IPS-18c (cell line): ENCODE data around the gene ARHGEF4.
"Not testable (repeated sequence)": the region's sequence is repeated elsewhere in the genome, so short reads cannot be mapped to it uniquely, and the experiment has no call there.

Experiments
- H3K4me3 ChIP-seq: 2 replicates; pipeline ENCODE4 v1.7.0; 2013; ENCODE audit warnings: low read depth, mild to moderate bottlenecking, low read length, moderate library complexity; ENCODE audit not compliant: insufficient read depth
- H3K9me3 ChIP-seq: one replicate; pipeline ENCODE4 v1.6.1; 2013; ENCODE audit warnings: mild to moderate bottlenecking, low read length, moderate library complexity; ENCODE audit not compliant: control insufficient read depth, insufficient read depth

The ARHGEF4 gene

DNA sequence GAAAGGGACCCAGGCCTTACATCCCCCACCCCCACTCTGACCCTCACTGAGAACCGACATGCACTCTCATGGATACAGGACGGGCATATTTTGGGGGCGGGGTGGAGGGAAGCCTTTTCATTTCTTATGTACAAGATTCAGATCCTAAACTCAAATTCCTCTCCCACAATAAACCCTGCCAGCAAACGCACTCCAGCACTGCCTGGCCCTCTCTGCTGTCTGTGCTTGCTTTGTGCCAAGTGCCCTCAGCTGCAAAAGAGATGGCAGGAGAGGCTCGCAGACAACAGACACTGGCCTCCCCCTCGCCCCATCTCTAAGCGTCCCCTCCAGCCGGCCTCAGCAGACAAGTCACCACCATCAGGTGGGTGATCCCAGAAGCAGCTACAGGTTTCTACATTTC, 214.2 kb downstream of the ARHGEF4 start:
- no peak overlapping the region for H3K4me3 ChIP-seq

DNA sequence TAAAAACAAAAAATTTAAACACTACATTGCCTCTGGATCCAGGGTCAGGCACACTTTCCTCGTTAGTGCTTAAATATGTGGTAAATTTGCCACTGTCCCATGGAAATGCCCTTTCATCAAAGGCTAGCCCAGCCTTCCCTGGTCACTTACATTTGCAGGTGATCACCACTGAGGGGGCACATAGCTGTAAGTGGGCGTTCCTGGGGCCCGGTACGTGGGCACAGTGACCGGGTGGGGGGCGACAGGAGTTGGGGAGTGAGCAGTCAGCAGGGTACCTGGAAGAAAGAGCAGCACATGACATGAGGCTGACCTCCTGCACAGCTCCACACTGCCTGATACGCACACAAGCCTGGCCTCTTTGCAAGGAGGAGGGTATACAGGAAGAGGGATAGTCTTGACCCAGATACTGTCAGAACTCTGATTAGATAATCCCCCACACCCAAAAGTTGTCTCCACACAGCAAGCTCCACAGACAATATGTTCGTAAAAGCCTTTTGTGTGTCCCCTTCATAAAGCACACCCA, 216.1 kb downstream of the ARHGEF4 start:
- H3K4me3 ChIP-seq, result no peak overlapping the region
- H3K9me3 ChIP-seq, result no peaks in the 10 kb centered on the region

More for the DNA sequence above, 214.2 kb downstream of the ARHGEF4 start:
- no peaks in the 10 kb centered on the region for H3K9me3 ChIP-seq

DNA sequence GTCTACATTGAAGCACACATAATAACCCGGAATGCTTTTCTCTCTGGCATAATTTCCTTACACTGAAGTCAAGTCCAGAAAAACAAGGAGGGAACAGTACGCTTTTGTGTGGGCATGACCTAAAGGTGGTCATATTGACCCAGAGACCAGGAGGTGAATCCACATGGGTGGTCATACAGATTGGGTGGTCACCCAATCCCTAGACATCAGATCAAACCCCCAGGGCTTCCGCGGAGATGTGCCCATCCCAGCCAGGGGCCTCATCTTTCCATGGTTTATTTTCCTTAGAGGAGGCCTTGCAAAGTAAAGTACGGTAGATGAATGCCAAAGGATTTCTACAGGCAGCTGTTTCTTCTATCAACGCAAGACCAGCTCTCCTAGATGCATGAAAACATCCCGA, 217.8 kb downstream of the ARHGEF4 start:
- no peak overlapping the region for H3K4me3 ChIP-seq
- H3K9me3 ChIP-seq, result no peaks in the 10 kb centered on the region

DNA sequence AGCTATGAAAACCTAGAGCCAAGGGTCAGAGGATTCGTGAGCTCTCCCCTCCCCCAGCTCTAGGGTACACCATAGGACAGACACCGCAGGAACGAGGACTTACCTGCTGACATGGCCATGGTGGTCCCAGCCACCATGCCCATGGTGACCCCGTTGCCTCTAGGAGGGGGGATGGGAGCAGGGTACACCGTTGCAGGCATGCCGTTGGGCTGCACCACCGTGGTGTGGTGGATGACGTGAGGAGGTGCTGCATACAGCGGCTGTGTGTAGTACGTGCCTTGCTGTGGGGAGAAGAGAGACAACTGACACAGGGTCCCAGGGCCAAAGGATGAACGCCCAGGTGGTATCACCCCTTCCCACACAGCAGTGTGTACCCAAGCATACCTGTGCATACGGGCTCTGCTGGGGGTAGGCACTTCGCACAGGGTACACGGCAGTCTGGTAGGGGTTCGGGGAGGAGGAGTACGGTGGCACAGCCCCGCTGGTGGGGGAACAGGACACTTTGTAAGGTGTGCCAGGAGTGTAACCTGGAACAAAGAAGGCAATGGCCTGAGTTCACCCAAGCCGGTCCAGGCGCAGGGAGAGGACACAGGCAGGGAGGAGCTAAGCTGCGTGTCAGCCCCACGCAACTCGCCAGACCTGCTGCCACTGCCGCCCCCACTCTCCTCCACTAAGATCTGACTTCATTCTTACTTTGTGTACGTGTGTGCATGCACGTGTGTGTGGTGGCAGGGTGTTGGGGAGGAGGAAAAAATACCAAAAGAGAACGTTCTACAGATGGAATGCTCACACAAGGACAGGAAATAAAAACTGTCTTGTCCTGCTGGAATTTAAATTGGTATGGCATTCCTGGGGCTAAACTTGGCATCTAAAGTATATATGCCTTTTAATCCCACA, 218.7 kb downstream of the ARHGEF4 start:
- H3K4me3 ChIP-seq, result no peak overlapping the region
- no peaks in the 10 kb centered on the region for H3K9me3 ChIP-seq

DNA sequence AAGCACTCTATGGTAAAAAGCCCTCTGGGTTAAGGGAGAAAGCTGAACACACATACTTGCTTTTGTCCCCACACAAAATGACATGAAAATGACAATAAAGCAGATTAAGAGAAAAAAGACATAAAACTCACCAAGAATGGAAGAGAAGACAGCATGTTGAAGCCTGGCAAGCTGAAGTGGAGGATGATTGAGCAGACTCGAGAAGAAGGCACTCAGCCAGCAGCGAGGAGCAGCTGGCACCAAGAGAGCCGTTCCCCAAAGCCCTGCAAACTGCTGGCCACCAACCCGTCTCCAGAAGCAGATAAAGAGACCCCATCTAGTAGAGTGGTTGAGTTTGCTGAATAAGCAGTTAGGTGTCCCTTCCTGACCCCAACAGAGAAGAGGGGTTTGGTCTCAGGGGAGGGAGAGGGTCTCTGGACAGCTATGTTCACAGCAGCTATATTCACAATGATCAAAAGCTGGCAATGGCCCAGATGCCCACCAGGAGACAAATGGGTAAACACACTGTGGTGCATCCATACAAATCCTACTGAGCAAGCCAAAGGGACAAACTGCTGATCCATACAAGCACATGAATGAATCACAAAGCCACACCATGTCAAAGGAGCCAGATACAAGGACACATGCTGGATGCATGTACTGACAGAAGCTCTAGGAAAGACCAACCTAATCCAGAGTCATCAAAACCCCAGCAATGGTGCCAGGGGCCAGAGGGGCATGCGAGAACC, 219.7 kb downstream of the ARHGEF4 start:
- no peaks in the 10 kb centered on the region for H3K9me3 ChIP-seq
- no peak overlapping the region for H3K4me3 ChIP-seq

DNA sequence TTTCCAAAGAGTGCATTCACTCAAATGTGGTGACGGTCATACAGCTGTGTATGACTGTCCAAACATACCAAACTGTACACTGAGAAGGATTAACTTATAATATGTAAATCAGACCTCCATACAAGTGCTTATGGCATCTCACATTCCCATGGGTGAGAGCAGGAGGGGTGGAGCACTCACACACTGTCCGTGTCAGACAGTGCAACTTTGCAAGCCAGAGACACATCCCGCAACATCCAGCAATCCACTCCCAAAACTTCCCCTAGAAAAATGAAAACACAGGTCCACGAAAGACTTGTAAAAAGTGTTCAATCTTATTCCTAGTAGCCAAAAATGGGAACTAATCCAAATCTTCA, 220.2 kb downstream of the ARHGEF4 start:
- Histone ChIP-seq H3K4me3 (no peak overlapping the region), H3K9me3 (no peaks in the 10 kb centered on the region)

DNA sequence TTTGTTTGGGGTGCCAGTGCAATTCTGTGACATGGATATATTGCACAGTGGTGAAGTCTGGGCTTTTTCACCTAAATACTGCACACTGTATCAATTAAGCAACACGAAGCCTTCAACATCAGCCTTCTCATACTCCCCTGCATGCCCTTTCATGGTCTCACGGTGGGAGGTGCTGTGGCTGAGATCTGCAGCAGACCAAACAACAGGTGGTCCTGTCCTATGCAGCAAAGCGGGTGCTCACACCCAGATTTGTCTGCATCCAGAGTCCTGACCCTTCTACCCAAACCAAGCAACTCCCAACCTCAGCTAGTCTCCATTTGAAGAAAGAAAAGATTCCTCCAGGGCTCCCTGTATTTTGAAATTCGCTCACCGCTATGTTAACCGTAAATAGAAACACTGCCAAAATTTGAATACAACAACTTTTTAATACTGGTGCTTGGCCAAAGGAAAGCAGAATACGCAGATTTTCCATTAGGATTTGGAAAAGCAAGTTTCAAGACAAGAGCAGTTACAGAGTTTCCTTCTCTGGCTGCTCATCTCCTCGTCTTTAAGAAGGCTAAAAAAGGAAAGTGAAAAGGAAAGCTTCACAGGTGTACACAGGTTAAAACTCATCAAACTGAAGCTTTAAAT, 221.6 kb downstream of the ARHGEF4 start:
- Histone ChIP-seq H3K4me3 (no peak overlapping the region), H3K9me3 (no peaks in the 10 kb centered on the region)

DNA sequence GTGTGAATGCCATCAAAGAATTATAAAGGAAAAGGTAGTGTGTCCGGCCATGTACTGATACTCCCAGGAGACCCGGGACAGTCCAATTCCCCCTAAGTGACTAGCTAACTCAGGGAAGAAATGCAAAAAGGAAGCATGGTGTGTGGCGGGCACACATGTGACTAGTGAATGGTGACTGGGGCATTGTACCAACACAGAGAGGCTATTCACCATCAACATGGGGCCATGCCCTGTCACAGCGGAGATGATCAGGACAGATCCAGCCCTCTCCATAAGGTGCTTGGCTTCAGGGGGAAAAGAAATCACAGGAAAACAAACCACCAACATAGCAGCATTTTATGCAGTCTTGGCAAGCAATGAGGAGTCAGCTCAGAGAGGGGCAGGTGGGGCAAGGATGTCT, 222.2 kb downstream of the ARHGEF4 start:
- Histone ChIP-seq H3K4me3 (no peak overlapping the region), H3K9me3 (no peaks in the 10 kb centered on the region)

DNA sequence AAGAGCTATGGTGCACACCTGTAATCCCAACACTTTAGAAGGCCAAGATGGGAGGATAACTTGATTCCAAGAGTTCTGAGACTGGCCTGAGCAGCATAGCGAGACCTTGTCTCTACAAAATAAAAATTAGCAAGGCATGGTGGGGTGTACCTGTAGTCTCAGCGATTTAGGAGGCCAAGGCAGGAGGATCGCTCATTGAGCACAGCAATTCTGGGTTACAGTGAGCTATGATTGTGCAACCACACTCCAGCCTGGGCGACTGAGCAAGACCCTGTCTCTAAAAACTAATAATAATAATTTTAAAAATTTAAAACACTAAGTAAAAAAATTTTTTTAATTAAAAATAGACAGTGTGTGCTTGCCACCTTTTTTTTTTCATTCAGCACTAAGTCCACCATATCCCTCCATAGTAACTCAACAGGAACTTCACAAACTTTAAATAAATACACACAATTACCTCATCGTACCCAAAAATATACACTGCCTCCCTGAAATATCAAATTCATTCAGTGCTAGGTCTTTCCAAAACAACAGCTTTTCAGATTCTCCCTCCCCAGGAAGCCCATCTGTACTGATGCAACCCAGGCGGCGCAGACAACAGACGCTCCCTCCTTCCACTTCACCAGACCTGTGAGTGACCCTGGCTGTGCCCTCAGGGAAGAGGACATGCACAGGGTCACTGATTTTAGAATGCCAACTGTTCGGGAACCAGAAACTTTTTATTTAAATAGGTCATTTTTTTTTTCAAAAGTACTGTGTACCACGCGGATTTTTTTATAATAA, 227.0 kb downstream of the ARHGEF4 start:
- H3K9me3 ChIP-seq, result no peaks in the 10 kb centered on the region
- no peak overlapping the region for H3K4me3 ChIP-seq

DNA sequence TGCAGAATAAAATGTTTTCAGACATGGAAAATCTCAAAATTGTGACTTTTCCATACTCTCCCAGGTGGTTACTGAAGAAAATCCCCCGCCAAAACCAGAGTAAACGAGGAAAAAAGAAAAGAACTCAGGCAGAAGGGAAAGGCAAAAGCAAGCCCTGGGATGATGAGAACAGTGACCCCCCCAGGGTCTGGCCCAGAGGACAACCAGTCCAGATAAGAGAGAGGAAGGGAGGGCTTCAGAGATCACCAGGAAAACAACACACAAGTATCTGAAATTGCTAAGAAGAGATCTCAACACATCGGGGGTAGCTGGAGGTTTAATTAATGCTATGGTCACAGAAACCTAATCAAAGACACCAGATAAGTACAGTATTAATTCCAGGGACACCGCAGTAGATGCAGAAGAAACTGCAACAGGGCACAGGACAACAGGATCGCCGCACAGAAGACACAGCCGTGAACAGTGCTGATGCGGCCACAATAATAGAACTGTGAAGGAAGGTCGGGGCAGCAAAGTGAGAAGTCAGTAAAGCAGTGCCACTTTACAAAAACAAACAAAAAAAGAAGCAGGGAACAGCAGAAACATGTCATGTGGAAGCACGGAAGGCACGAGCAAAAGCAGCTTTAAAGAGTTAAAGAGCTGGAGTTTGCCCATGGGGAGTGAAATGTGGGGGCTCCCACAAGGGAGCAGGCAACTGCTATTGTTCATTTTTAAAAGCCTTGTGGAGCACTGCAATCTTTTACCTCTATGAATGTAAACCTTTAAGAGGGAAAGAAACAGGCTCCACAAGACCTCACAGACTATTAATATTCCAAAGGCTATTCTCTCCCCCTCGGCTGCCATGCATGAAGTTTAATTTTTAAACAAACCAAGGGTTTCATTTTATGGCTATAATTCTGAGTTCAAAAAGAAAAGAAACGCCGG, 228.1 kb downstream of the ARHGEF4 start:
- H3K4me3 ChIP-seq, result no peak overlapping the region
- no peaks in the 10 kb centered on the region for H3K9me3 ChIP-seq

DNA sequence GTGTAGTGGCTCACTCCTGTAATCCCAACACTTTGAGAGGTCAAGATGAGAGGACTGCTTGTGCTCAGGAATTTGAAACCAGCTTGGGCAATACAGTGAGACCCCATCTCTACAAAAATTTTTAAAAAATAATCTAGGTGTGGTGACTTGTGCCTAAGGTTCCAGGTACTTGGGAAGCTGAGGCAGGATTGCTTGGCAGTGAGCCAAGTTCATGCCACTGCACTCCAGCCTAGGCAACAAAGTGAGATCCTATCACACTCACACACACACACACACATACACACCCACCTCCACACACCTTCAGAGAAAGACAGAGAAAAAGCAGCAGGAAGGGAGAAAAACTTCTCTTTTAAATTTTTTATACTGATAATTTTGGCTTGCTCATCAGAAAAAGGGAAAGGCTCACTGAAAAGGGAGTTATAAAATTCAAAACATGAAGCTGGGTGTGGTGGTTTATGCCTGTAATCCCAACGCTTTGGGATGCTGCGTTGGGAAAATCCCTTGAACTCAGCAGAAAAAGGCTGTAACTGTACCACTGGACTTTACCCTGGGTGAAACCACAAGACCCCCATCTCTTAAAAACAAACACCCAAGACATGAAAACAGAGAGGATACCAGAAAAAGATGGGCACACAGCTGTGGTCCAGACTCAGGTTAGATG, 230.9 kb downstream of the ARHGEF4 start:
- no peak overlapping the region for H3K4me3 ChIP-seq
- H3K9me3 ChIP-seq, result no peaks in the 10 kb centered on the region

DNA sequence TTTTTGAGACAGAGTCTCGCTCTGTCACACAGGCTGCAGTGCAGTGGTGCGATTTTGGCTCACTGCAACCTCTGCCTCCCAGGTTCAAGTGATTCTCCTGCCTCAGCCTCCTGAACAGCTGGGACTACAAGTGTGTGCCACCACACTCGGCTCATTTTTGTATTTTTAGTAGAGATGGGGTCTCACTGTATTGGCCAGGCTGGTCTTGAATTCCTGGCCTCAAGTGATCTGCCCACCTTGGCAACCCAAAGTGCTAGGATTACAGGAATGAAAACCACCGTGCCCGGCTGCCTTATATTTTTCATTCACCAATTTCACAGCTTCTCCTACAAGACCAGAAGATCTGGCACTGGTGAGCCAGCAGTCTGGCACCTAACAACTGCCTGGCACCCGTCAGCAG, 231.5 kb downstream of the ARHGEF4 start:
- not testable (repeated sequence) for H3K4me3 ChIP-seq, H3K9me3 ChIP-seq

DNA sequence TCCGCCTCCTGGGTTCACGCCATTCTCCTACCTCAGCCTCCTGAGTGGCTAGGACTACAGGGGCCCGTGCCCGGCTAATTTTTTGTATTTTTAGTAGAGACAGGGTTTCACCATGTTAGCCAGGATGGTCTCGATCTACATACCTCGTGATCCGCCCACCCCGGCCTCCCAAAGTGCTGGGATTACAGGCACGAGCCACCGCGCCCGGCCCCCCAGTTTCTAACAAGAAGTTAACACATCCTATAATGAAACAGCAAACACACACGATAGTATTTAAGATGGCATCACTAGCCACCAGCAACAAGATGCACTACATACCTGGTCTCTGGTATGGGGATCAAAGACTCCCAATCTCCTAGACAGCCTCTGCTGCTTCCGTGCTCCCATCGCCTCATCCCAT, 238.9 kb downstream of the ARHGEF4 start:
- not testable (repeated sequence) for H3K4me3 ChIP-seq

DNA sequence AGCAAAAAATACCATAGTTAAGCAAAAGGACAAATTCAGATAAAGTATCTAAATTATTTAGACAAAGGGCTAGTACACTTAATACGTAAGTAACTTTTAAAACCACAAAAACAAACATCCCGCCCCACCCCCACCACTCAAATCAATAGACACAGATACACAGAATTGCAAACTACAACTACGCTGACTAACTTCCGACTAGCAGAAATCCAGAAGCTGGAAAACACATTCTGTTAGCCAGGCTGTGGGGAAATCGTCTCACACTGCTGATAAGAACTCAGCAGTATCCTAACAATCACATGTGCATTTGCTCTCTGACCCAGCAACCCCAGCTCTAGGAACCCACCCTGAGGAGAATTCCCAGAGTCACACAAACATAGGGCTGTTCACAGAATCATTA, 240.0 kb downstream of the ARHGEF4 start:
- Histone ChIP-seq H3K4me3 (no peak overlapping the region), H3K9me3 (no peaks in the 10 kb centered on the region)

More for the DNA sequence above, 238.9 kb downstream of the ARHGEF4 start:
- H3K9me3 ChIP-seq, result not testable (repeated sequence)

DNA sequence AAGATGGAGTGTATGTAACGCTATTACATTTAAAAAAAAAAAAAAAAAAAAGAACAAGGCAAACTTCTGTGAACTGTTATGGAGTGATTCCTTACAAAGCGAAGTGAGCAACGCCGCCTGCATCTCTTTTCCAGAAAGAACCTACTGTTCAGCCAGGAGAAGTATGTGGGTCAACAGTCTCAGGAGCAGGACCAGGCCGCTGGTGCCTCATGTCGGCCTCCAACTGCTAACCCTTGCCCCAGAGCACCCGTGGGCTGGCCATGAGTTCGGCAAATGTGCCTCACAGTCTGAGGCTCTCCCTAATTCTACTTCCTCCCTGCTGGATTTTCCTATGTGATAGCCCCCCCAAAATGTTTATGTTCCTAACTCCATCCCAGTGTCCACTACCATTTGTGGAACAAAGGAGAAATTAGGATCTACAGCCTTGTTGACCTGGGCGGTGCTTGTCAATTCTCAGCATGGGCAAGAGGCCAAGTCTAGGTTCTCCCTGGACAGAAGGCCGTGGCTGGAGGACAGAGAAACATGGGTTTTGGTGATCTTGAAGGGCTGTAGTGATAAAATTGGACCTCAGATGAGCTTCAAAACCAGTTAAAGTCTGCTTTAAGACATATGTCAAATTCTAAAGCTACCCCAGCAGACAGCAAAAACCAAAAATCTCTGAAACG, 240.6 kb downstream of the ARHGEF4 start:
- Histone ChIP-seq H3K9me3 (no peaks in the 10 kb centered on the region), H3K4me3 (no peak overlapping the region)
